Activated B cell treated with CpG ODN at 0.5 μM for 24 hours (primary cell): ENCODE data around the gene MCC. TPM values are rescaled to one million over a fixed set of nuclear protein-coding genes. Genes with fewer than 3 reads are reported as not detected.

Experiments used
- ATAC-seq: fragments of 200-7000 bp; cut with Tn5 transposase; one replicate; pipeline ENCODE4 v1.10.0; 2021; ENCODE audit warnings: low read depth, mild to moderate bottlenecking, moderate library complexity
- CTCF ChIA-PET: fragments of 350-600 bp; sonication (Branson Sonifier 250); formaldehyde crosslinking; loops from one replicate; lab custom pipeline; 2021; ENCODE audit warnings: antibody characterized with exemption; lab: Charles Lee
- POLR2A ChIA-PET: fragments of 350-600 bp; sonication (Branson Sonifier 250); formaldehyde crosslinking; loops from one replicate; lab custom pipeline; 2021; ENCODE audit warnings: antibody characterized with exemption; lab: Charles Lee
- DNase-seq: peaks from one replicate; pipeline ENCODE4 v3.0.0; 2022
- H3K27ac Mint-ChIP-seq: one replicate; pipeline ENCODE4 v1.8.0; 2020; ENCODE audit warnings: mixed read lengths
- H3K27me3 Mint-ChIP-seq: one replicate; pipeline ENCODE4 v1.8.0; 2021; ENCODE audit warnings: mixed read lengths
- H3K36me3 Mint-ChIP-seq: one replicate; pipeline ENCODE4 v1.8.0; 2021; ENCODE audit warnings: low read depth, mixed read lengths
- H3K4me1 Mint-ChIP-seq: one replicate; pipeline ENCODE4 v1.8.0; 2021; ENCODE audit warnings: mixed read lengths
- H3K4me3 Mint-ChIP-seq: one replicate; pipeline ENCODE4 v1.8.0; 2020; ENCODE audit warnings: mild to moderate bottlenecking, mixed read lengths
- H3K9me3 Mint-ChIP-seq: one replicate; pipeline ENCODE4 v1.8.0; 2020; ENCODE audit warnings: mixed read lengths
- CTCF ChIP-seq: fragments of 200-600 bp; IDR thresholded peaks from one replicate; pipeline ENCODE4 v1.8.0; 2022; ENCODE audit warnings: antibody characterized with exemption, mild to moderate bottlenecking
- intact Hi-C: fragments of 100-400 bp; cut with micrococcal nuclease; formaldehyde crosslinking; loops from one replicate; pipeline ENCODE4 v1.15.1; 2024
- total RNA-seq: library from RNA; stranded (reverse); gene quantifications from 2 replicates; pipeline ENCODE4 v1.2.3, GENCODE V29; 2022

Gene MCC
- total RNA-seq, 1 donor from 2014 or later = 0.22 TPM

GRCh38 chr5:113234546-113234945 lies 253.7 kb downstream of the MCC start:
- CTCF ChIA-PET = no interaction called here
- POLR2A ChIA-PET = no interaction called here
- no peaks in the 10 kb centered on the region for H3K9me3 Mint-ChIP-seq
- intact Hi-C loops = no loop called here
- TF ChIP-seq CTCF = no peak
- ATAC-seq (no peak), DNase-seq (no peak)
- H3K27me3 Mint-ChIP-seq = peaks cover 17% of the 10 kb centered on the region
- no peaks in the 10 kb centered on the region for H3K4me1 Mint-ChIP-seq
- no peak overlapping the region for H3K27ac Mint-ChIP-seq
- H3K4me3 Mint-ChIP-seq = no peak overlapping the region
- H3K36me3 Mint-ChIP-seq = no peaks in the 10 kb centered on the region

- no peaks in the 10 kb centered on the region for H3K36me3 Mint-ChIP-seq
- intact Hi-C loops = no loop called here
- ChIA-PET POLR2A (no interaction called here), CTCF (no interaction called here)
- no peak overlapping the region for H3K27ac Mint-ChIP-seq
- H3K27me3 Mint-ChIP-seq = peaks cover 20% of the 10 kb centered on the region
- H3K4me1 Mint-ChIP-seq = no peaks in the 10 kb centered on the region
- no peaks in the 10 kb centered on the region for H3K9me3 Mint-ChIP-seq
- DNase-seq = no peak
- TF ChIP-seq CTCF = no peak
- no peak overlapping the region for H3K4me3 Mint-ChIP-seq
- no peak for ATAC-seq
Observed at GRCh38 chr5:113233606-113234005, 254.6 kb downstream of the MCC start.

- no peak for ATAC-seq
- Mint-ChIP-seq H3K9me3 (no peaks in the 10 kb centered on the region), H3K27ac (no peak overlapping the region), H3K4me1 (no peaks in the 10 kb centered on the region), H3K27me3 (peaks cover 23% of the 10 kb centered on the region), H3K36me3 (no peaks in the 10 kb centered on the region), H3K4me3 (no peak overlapping the region)
- no peak for DNase-seq
- POLR2A ChIA-PET = no interaction called here
- intact Hi-C loops = no loop called here
- CTCF ChIA-PET = no interaction called here
- no peak for TF ChIP-seq CTCF
Observed at GRCh38 chr5:113232667-113233066, 255.6 kb downstream of the MCC start.

GRCh38 chr5:113232221-113232620 lies 256.0 kb downstream of the MCC start:
- no peaks in the 10 kb centered on the region for H3K4me1 Mint-ChIP-seq
- POLR2A ChIA-PET = no interaction called here
- H3K9me3 Mint-ChIP-seq = no peaks in the 10 kb centered on the region
- ATAC-seq (no peak), DNase-seq (no peak)
- no peak overlapping the region for H3K4me3 Mint-ChIP-seq
- TF ChIP-seq CTCF = no peak
- H3K27ac Mint-ChIP-seq = no peak overlapping the region
- CTCF ChIA-PET = no interaction called here
- H3K27me3 Mint-ChIP-seq = peaks cover 23% of the 10 kb centered on the region
- H3K36me3 Mint-ChIP-seq = no peaks in the 10 kb centered on the region
- intact Hi-C loops = no loop called here

GRCh38 chr5:113231653-113232000 lies 256.6 kb downstream of the MCC start:
- H3K9me3 Mint-ChIP-seq = no peaks in the 10 kb centered on the region
- ATAC-seq = no peak
- intact Hi-C loops = no loop called here
- H3K27me3 Mint-ChIP-seq = peaks cover 23% of the 10 kb centered on the region
- H3K4me3 Mint-ChIP-seq = no peak overlapping the region
- DNase-seq = no peak
- no peaks in the 10 kb centered on the region for H3K4me1 Mint-ChIP-seq
- no peak overlapping the region for H3K27ac Mint-ChIP-seq
- CTCF ChIA-PET = no interaction called here
- POLR2A ChIA-PET = no interaction called here
- no peaks in the 10 kb centered on the region for H3K36me3 Mint-ChIP-seq
- TF ChIP-seq CTCF = no peak
